UCSD-AML1 (cell line): ENCODE data around the gene ARHGAP27.
A peak's percentile ranks its signal among the peaks of the same experiment; 100 is the strongest.
"Not testable (repeated sequence)": the region's sequence is repeated elsewhere in the genome, so short reads cannot be mapped to it uniquely, and the experiment has no call there.

Experiments used
- DNase-seq: peaks from one replicate; lab custom pipeline; 2025; ENCODE audit not compliant: unreplicated experiment; lab: John Stamatoyannopoulos, UW

The ARHGAP27 gene

DNA sequence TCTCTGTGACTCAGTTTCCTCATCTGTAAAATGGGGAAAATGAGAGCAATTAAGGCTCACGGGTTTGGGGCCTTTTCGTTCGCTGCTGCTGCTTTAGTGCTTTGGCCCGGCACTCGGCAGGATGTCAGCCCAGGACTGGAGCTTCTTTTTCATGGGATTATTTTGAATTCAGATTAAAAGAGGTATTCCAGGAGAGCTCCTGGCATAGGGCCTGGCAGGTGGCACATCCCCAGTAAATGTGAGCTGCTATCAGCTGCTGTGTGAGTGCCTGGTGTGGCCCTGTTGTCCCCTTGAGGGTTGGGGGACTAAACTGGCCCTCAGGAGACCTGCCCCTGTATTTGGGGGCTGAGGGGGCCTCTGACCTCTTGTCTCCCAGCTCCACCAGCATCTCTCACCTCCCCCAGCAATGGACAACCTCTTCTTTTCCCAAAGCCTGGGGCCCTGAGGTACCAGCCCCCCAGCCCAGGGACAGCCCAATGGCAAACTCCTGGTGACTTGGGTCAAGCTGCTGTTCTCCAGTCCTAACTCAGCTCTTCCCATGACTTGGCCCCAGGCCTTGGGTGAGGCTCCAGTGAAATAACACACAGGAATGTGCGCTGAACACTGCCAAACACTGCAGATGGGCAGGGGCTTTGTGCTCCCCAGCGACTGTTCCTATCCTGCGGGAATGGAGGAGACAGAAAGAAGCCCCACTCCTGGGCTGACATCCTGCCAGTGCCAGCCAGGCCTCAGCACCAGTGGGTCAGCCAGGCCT, 14.4 kb upstream of the ARHGAP27 start:
- not testable (repeated sequence) for DNase-seq

DNA sequence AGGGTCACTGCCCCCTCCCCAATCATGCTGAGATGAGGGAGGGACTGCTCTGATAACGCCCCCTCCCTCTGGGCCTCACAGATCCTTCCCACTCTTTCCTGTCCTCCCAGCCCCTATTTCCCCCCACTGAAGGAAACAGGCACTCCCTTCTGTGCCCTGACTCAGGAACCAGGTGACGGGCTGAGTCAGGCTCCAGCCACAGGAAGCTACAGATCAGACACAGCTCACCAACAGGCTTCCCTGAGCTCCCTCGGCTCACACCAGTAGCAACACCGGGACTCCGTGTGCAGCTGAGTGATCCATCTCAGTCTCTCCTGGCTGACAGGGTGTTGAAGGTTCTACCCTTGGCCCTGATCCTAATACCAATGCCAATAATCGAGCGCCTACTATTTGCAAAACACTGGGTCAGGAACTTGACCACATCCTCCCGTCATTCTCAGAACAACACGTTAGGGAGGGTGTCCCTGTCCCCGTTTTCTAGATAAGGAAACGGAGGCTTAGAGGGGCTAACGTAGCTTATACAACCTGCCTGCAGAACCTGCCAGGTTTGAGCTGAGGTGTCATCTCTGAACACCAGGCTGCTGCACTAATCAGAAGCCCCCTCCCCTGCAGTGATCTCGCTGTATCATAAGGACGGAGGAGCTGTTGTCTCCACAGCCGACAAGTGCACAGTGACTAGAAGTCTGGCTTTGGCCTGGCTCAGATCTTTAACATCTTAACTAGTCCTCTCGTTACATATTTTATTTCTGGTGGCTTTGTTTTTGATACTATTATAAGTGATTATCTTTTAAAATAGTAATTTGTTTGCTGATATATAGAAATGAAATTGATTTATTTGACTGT, 13.5 kb upstream of the ARHGAP27 start:
- DNase-seq, result peak; percentile 73

DNA sequence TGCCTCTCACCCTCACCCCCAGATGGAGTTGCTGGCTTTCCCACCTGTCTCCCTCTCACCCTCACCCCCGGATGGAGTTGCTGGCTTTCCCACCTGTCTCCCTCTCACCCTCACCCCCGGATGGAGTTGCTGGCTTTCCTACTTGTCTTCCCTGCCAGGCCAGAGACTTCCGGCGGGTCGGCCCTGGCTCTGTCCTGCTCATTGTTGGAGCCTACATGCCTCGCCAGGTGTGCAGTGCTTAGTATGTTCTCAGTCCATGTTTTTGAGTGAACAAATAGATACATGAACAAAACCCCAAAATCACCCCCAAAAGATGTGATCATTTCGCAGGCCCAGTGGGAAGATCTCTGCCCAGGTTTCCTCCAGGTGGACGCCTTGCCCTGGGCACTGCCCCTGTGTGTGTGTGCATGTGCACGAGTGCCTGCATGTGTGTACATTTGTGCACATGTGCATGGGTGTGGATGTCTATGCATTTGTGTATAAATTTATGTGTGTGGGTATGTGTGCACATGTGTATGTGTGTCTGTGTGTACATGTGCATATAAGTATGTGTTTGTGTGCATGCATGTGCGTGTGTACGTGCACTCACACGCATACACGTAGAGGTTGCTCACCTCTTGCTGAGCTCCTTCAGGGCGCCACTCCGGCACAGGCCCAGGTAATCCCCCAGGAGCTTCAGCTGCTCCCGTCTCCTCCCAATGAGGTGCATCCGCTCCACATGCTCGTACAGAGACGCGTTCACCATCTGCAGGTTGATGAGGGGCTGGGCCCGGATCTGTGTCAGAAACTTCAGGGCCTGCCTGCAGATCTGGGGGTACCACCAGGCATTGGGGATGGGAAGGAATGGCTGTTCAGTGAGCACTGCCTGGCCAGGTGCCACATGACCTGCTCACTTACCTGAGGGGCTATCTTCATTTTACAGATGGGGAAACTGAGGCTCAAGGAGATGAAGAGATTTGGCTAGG, 12.5 kb upstream of the ARHGAP27 start:
- not testable (repeated sequence) for DNase-seq

DNA sequence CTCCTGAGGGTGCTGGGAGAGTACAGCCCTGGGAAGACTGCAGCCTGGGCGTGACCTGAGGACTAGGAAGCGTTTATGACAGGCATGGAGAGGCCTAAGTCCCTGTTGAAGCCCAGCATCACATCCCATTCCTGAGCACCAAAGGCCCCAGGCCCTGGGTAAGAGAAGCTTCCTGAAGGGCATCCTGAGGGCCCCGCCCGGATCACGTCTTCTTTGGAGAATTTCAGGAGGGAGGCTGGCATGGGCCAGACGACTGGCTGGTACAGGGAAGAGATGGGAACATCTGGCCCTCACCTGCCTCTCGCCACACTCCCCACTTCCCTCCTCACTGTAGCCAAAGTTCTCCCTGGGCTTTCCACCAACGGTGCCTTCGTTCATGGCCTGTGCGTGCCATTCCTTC, 11.6 kb upstream of the ARHGAP27 start:
- DNase-seq, result not testable (repeated sequence)

DNA sequence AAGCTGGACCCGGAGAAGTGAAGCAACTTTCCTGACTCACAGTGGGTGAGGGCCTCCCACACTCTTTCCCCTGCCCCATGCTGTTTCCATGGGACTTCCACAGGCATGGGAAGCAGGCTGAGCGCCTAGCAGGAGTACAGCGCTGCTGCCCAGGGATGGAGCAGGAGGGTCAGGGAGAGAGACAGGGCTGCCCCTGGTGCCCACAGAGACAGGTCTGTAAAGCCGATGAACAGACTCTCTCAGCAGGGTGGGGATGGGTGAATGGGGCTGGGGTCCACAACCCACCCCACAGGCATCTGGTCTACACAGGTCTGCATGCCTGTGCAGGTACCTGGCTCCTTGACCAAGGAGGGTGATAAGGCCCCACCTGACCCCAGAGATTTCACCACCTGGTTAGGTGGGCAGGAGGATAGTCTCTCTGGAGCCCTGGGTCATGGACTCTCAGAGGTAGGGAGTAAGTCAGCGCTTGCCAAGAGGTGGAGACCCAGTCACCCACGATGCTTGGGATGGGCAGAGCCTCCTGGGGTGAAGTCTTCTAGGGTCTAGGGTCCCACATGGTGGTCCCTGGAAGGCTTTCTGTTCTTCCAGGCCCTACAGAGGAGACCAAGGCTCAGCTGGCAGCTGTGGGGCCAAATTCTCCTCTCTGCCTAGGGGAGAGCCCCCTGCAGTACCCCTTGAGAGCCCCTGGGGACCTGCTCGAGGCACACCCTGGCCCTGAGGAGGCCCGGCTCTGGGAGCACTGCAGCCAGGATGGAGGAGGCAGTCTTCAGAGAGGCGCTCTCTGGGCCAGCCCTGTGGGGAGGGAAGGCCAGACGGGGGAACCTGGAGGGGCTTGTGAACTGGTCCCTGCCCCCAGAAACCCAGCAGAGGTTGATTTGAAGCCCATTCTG, 10.9 kb upstream of the ARHGAP27 start:
- DNase-seq, result not testable (repeated sequence)

DNA sequence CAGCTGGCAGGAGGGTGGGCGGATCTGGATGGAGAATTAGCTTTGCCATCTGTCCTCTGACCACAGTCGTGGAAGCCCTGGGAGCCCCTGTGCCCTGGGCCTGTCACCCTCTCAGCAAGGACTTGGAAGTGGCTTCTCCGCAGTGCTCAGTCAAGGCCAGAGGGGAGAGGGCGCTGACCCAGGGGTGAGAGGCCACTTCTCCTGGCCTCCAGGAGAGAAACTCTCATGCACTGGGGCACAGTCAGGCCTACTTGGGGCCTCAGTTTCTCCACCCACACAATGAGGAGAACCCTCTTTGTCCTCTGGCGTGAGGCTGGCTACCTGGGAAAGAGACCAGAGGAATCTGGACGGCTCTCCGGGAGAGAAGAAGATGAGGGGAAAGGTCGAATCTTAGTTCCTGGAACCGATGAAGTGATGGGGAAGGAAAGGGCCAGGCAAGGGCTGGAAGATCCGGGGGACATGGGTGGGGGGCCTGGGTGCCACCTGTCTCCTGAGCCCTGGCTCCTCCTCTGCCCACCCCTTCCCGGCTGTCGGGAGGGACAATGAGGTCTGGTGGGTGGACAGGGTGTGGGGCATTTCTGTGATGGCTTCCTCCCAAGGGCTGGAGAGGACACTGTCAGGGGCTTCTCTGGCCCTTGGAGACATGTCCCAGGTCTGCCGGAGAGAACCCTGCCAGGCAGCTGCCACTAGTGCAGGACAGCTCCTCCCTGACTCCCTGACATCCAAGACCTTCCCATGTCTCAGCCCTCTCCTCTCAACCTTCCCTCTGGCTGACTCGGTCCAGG, 9.0 kb upstream of the ARHGAP27 start:
- no peak for DNase-seq

DNA sequence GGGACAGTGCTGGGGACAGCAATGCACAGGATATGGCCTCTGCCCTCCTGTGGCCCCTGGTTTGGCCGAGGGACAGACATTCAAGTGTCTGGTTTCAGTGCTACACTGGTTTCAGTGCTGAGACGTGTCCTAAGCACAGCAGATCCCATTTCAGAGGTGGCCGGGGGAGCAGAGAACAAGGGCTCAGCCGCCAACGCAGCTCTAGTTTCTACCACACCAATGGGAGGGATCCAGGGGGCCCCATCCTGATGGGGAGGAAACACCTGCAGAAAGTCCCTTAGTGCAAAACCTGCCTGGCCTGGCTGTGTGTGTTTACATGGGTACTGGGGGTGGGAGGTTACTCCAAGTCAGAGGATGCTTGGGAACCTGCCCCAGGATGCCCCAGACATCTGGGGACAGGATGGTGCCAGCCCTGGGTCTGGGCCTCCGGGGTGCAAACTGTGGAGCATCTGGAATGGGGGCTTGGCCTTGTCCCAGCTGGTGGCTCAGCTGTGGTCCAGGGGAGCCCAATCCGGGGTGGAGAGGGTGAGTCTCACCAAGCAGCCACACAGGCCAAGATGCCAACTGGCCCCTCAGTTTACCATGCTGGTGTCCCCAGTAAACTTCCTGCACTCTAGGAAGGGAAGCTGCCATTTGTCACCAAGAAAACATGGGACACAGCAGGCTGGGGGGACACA, 8.3 kb upstream of the ARHGAP27 start:
- not testable (repeated sequence) for DNase-seq

DNA sequence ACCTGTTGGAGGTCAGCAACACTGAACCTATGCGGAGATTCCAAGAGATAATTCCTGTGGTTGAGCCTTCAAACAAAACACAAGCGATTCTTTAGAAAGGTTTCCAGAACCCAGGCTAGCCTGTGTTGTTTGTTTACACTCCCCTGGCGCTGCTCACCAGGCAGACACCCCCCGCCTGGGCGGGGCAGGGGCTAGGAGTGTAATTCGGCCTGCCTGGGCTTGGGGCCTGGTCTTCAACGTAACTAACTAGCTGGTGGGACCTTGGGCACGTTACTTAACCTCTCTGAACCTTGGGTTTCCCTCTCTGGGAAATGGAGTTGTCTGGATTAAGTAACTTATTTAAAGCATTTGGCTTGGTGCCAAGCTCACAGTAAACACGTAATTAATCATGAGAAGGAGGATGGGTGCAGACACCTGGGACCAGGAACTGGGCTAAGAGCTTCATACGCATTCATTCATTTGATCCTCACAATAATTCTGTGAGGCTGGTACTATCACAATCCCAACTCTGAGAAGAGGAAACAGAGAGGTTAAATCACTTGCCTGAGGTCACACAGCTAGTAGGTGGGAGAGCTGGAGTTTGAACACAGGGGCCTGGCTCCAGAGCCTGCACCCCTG, 7.6 kb upstream of the ARHGAP27 start:
- no peak for DNase-seq

DNA sequence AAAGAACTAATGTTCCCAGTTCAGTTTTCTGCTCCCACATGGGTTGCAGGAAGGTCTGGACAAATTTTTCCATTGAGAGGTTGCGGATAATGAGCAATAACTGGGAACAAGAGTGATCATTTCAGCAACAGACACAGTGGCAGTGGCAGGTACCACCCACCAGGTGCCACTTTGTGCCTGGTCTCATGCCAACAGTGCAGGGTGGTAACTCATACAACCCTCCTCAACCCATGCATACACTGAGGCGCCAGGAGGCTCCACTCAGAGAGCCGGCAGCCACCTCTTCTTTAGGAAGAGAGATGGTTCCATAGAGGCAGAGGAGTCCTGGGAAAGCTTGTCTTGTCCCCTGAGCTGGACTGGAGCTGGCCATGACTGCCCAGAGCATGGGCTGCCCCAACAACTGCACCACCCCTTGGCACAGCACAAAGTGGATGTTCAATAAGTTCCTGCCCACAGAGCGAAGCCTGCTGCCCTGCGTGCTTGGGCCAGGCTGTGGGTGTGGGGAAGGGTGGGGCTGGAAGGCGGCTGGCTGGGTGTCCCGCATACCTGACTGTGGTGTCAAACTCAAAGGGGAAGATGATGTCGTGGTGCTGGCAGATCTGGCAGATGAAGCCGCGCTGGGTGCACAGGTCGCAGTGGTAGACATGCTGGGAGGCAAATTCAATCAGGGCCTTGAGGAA, 6.4 kb upstream of the ARHGAP27 start:
- DNase-seq, result no peak

DNA sequence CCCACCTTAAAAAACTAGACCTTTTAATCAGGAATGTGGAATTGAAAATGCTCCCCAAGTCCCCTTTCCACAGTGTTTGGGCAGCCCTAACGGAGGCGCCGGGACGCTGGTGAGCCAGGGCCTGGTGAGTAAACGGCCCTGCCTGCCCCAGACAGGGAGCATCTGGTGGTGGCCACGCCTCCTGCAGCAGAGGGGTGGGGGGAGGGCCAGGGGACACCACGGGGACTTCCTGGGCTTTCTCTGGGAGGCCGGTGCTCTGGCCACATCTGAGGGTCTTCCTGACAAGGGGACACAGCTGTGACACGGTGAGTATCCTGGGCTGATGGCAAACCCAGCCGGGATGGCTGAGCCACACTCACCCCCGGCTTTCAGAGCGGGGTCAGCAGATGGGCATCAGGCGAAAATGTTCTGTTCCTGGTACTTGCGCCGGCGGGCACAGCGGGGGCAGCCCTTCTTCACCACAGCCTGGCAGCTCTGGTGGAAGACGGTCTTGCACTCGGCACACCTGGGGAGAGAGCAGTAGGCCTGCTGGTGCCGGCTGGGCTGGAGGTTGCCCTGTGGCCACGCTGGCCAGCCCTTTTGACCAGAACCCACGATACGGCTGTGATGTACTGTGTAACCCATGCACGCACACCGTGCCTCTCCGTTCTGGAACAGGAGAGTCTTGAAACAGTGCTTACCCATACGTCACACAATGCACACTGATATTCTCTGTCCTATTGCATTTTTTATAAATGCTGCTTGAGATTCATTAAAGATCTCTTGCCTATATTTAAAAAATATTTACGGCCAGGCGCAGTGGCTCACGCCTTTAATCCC, 5.0 kb upstream of the ARHGAP27 start:
- no peak for DNase-seq

DNA sequence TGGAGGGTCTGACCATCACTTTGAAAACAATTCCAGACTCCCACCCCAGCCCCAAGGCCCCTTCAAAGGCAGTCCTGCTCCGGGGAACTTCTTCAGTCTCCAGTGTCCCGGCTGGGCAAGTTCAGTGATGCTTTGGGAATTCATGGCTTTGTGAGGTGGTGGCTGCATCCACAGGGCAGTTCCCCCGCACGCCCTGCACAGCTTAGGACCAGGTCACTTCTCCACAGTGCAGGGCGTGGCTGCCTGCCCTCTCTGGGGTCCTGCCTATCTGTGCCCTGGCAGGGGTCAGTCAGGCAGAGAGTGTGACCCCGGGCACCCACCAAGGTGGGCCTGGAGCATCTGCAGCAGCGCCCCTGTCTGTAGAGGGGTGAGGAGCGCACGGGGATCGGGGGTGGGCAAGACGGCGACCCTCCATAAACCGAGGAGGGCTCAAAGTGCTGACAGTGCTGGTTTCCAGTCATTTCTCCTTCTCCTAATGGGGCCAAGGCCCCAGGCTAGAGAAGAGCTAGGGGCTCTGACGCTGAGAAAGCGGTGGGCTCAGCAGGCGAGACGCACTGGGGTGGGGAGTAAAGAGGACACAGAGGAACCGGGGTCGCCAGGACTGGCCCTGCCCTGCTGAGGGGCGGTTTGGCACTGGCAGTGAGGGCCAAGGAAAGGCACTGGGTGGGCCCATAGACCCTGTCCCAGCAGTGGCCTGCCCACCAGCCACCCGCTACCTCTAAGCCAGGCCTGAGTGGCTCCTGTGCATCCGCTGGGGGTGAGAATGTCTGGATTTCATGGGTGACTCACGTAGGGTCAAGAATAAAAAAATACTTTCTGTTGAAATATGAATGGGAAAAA, 4.2 kb upstream of the ARHGAP27 start:
- DNase-seq, result no peak

DNA sequence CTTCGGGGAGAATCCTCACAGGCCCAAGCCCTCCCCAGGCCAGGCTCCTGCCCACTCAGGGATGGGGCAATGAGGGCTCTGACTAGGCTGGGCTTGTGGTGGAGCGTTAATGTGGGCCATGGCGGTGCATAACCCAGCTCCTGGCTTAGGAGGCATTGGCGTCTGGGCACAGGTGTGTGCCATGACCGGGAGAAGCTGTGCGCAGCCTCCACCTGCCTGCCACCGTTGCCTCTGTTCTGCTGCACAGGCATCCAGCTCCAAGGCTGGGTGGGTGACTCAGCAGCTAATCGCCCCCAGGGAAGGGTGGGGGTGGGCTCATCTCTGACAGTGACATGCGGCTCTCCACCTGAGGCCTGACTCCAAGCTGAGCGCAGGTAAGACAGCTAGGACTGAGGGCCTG, 3.5 kb upstream of the ARHGAP27 start:
- no peak for DNase-seq

DNA sequence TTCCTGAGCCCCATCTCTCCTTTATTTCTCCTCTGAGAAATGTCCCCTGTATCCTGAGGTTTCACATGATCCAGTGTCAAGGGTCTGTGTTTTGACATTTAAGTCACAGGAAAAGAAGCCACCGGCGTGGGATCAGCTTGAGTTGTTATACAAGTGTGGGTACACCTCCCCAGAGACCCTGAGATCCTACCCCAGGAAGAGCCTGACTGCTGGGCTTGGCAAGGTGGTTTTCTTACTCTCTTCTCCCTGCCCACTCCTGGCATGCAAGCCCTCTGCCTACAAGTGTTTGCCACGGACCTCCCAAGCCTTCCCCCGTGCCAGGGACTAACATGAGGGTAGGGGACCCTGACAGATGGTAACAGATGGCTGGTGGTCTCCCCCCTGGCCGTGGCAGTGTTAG, 2.8 kb upstream of the ARHGAP27 start:
- DNase-seq, result no peak

DNA sequence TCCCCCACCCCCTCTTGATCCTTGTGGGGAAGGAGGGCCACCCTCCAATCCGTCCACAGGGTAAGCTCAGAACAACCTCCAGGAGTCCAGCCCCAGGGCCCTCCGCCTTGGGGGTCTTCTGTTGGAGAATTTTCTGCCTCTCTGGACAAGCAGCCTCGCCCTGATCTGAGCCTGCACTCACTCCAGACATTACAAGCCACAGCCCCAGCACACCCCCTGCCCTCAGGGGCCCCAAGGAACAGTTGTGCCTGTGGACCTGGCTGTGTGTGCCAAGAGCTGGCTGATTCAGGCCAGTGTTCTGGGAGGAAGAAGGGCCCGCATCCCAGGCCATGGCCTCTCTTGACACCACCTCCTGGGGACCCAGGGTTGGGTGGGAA, 477 bp upstream of the ARHGAP27 start:
- DNase-seq, result no peak

DNA sequence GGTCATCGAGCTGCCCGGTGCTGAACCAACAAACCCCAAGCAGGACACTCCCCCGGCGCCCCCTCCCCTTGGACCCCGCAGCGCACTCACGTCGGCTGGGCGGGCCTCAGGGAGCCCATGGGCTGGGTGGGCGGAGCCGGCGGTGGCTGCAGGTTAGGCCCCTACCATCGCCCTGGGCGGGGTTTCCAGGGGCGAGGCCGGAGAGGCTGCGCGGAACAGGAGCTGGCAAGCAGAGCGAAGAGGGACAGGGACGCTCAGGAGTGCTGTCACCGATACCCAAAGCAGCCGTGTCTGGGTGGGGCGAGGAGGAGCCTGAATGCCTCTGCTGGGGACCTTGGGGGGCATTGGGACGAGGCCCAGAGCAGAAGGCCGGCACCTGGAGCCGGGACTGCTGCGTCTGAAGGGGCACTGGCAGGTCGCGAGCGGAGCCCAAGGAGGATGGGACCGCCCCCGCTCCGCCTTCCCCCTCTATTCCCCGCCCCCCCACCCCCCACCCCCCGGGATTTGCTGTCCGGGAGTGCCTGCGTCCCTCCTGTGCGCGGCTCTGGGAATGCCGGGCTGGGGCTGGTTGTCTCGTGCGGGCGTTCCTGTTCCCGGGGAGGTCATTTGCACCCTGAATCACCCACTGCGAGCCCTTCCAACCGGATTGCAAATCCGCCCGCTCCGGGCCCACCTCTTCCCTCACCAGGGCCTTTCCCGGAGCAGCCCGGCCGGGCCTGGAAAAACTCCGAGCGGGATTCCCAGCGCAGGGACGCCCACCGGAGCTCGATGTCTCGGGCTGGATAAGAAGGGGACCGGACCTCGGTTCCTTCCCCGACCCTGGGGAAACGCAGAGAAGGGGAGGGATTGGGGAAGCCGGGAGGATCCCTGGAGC, 902 bp downstream of the ARHGAP27 start:
- DNase-seq, result peak; percentile 77
